CD4-positive, alpha-beta T cell treated with Interleukin-10 for 1 hour (primary cell): Measurements from ENCODE around the gene ASTN2.

ENCODE experiments used
- DNase-seq: peaks from one replicate; pipeline ENCODE4 v3.0.0-alpha.2; 2020

ASTN2 gene

GRCh38 chr9:116585204-116585603 is 829.7 kb downstream of the ASTN2 start:
- no peak for DNase-seq

DNA sequence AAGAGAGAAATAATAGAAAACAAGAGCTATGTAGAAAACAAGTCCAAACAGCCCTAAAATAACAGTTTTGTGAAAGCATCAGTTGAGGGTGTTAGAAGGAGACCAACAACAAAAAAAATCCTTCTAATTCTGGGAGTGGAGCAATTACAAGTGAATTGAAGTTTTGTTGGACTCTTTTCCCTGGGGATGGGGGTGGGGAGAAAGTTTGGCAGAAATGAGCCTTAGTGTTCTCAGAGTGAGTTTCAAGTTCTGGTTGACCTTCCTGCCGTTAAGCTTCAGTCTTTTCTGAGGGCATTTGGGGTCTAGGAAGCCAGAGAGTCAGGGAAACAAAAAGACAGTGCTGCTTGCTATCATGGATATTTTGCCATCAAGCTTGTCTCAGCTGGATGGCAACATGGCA is 834.0 kb downstream of the ASTN2 start:
- no peak for DNase-seq

DNA sequence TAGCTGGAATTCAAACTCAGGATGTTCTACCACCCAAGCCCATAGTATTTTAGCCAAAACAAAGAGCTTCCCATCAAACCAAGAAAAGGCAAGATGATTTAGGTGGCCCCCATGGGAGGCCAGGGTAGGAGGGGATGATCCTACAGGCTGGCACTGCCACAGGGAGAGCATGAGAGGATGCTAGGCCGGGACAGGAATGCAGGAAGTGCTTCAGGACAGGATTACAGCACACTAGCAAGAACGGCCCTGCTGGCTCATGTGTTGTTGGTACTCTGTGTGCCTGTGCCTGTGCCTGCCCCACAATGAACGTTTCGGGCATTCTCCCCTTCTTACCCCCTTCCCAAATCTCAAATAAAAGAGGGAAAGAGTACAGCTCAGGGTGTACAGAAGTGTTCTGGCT is 838.5 kb downstream of the ASTN2 start:
- no peak for DNase-seq

DNA sequence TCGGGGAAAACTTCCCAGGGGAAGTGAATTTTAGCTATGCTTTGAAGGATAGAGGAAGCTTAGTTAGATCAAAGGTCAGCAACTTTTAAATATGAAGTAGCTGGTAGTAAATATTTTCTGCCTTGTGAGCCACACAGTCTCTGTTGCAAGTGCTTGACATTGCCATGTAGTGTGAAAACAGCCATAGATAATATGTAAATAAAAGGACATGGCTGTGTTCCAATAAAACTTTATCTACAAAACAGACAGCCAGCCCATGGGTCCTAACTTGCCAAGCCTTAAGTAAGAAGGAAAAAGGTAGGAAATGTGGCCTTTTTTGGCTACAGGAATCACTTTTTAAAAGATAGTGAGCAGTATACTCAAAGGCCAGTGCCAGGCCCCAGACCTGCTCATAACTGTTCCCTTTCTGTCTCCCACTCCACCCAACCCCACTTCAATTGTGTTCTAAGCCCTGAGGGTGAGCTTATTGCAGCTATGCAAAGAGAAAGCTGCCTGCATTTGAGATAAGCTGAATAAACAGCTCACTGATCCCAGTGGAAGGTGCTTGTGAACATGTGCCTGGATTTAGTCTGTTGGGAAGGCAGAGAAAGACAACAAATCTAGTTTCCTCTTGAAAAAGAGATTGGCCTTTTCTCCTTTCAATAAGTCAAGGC is 840.7 kb downstream of the ASTN2 start:
- no peak for DNase-seq

DNA sequence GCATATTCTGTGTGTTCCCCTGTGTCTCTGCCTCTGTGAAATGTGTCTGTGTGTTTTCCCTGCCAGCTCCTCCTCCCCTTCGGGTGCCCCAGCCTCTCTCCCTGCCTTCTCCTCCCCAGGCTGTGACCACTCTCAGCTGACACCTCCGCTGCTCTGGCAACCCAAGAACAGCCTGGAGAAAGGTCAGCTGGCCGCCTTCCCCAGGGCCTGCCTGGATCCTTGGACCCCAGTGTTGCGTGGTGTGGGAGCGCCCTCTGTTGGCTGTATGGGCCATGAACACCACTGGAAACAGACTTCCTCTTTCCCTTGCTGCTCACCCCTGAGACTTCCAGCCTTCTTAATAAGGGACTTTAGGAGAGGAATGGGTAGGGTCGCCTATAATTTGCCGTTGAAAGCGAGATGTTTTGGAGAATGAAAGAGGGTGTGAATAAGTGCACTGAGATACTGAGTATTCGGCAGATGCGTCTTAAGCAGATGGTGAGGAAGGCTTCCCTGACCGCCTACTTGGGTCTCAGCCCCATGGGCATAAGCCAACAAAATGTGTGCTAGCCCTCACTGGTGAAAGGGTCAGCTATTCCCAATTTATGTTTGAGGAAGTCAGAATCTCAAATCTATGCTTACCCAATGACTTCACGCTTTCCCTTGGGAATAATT is 842.6 kb downstream of the ASTN2 start:
- peak; percentile 13 for DNase-seq

- DNase-seq: no peak
Measured at GRCh38 chr9:116569111-116569510, 845.7 kb downstream of the ASTN2 start.

- no peak for DNase-seq
Measured at GRCh38 chr9:116566677-116567488, 848.0 kb downstream of the ASTN2 start.

- DNase-seq: no peak
Measured at GRCh38 chr9:116565986-116566385, 848.9 kb downstream of the ASTN2 start.

GRCh38 chr9:116564266-116564793 is 850.5 kb downstream of the ASTN2 start:
- no peak for DNase-seq

GRCh38 chr9:116558818-116559540 is 855.9 kb downstream of the ASTN2 start:
- DNase-seq: no peak

DNA sequence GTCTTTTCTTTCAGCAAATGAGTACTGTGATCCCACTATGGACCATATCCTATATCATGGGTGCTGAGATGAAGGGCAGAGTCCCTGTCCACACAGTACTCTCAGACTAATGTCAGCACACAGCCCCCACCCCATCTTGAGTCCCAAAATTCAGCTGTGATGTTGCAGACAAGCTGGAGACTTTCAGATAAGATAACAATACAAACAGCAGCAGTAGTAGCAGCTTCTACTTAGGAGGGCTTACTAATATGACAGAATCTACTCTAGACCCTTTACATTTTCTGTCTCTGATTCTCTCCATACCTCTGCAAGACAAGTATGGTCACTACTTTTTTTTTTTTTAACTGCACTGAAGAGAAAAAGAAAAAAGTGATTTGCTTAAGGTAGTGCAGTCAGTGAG is 856.8 kb downstream of the ASTN2 start:
- DNase-seq: no peak

GRCh38 chr9:116555556-116556155 is 859.2 kb downstream of the ASTN2 start:
- no peak for DNase-seq

- no peak for DNase-seq
Measured at GRCh38 chr9:116555119-116555518, 859.7 kb downstream of the ASTN2 start.

- no peak for DNase-seq
Measured at GRCh38 chr9:116550696-116551436, 864.0 kb downstream of the ASTN2 start.

GRCh38 chr9:116549786-116550660 is 864.8 kb downstream of the ASTN2 start:
- DNase-seq: no peak

- no peak for DNase-seq
Measured at GRCh38 chr9:116549061-116549664, 865.7 kb downstream of the ASTN2 start.

GRCh38 chr9:116547729-116548426 is 867.0 kb downstream of the ASTN2 start:
- DNase-seq: no peak

DNA sequence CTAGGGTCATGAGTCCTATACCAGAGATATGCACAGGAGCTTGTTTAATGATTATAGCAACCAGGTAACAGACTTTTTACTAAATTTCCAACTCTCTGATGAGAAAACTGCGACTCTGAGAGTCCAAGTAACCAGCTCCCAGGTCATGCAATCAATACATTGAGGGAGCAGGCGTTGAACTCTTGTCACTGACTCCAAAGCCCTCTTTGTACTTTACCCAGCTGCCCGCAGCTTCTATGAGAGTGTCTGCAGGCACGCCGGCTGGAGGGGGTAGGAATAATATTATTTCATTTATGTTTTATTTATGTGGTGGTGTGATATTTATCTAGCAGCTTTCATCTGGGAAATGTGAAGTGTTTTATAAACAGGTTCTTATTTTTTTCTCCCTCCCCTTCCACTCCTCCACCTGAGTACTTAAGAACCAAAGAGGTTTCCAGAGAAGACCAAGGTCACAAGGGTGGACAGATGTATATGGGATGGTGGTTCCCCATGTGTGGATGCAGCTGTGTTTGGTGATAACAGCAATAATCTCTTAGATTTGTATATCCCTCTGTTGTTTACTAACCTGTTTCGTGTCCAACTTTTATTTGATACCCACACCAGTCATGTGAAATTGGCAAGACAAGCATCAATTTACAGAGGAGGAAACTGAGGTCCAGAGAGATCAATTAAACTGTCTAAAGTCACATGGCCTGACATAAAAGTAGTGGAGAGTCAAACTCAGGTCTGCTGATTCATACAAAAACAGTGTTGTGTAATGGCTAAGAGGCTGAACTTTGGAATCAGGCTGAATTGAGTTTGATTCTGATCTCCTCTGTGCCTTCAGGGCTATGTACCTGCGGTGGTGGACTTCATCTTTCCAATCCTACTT is 867.9 kb downstream of the ASTN2 start:
- DNase-seq: no peak

GRCh38 chr9:116544896-116545295 is 870.0 kb downstream of the ASTN2 start:
- no peak for DNase-seq
